ENCODE data around the gene NCAM1. TPM values are rescaled to one million over a fixed set of nuclear protein-coding genes. Genes with fewer than 3 reads are reported as not detected.

NCAM1 gene
- total RNA-seq, 1 experiment from 2014 or later, result 12.0 TPM

- intact Hi-C loops (cut with micrococcal nuclease; ENCODE audit: unreplicated experiment), result no loop called here
- Histone ChIP-seq H3K27ac (ENCODE audit: low read depth, low read length, poor library complexity, severe bottlenecking) (no peak overlapping the region), H3K36me3 (ENCODE audit: insufficient read depth, low read length, poor library complexity, severe bottlenecking) (no peaks in the 10 kb centered on the region), H3K4me1 (ENCODE audit: insufficient read depth, low read length, poor library complexity, severe bottlenecking) (no peaks in the 10 kb centered on the region), H3K9me3 (ENCODE audit: low read depth, low read length, poor library complexity, severe bottlenecking) (no peaks in the 10 kb centered on the region), H3K27me3 (replicated peaks; ENCODE audit: insufficient read depth, low read depth, low read length, poor library complexity) (no peaks in the 10 kb centered on the region), H3K4me3 (ENCODE audit: low read depth, low read length, poor library complexity, severe bottlenecking) (no peak overlapping the region)
- DNase-seq (ENCODE audit: low spot score), result no peak
- no TSS peak for BruUV-seq (replicated peaks)
- TF ChIP-seq EZH2 (IDR thresholded peaks at IDR 0.05; ENCODE audit: borderline replicate concordance, low read depth, low read length, poor library complexity, severe bottlenecking), result no peak
- ChIA-PET POLR2A (ENCODE audit: low non-redundant PET) (no interaction called here), CTCF (no interaction called here)
These were observed 177.5 kb downstream of the NCAM1 start for GRCh38 chr11:113138731-113139130.

GRCh38 chr11:113141010-113141409, 179.8 kb downstream of the NCAM1 start:
- Histone ChIP-seq H3K9me3 (ENCODE audit: low read depth, low read length, poor library complexity, severe bottlenecking) (no peaks in the 10 kb centered on the region), H3K27ac (ENCODE audit: low read depth, low read length, poor library complexity, severe bottlenecking) (no peak overlapping the region), H3K4me3 (ENCODE audit: low read depth, low read length, poor library complexity, severe bottlenecking) (no peak overlapping the region), H3K27me3 (replicated peaks; ENCODE audit: insufficient read depth, low read depth, low read length, poor library complexity) (no peaks in the 10 kb centered on the region), H3K36me3 (ENCODE audit: insufficient read depth, low read length, poor library complexity, severe bottlenecking) (no peaks in the 10 kb centered on the region), H3K4me1 (ENCODE audit: insufficient read depth, low read length, poor library complexity, severe bottlenecking) (no peaks in the 10 kb centered on the region)
- TF ChIP-seq EZH2 (IDR thresholded peaks at IDR 0.05; ENCODE audit: borderline replicate concordance, low read depth, low read length, poor library complexity, severe bottlenecking) (no peak), CTCF (conservative IDR thresholded peaks at IDR 0.05; ENCODE audit: low read depth, low read length) (no peak)
- intact Hi-C loops (cut with micrococcal nuclease; ENCODE audit: unreplicated experiment), result no loop called here
- CTCF ChIA-PET, result interaction anchor here (0.5 kb wide), 1 partner anchor 114 kb away, joined by 6 read pairs; no protein-coding TSS in a partner anchor
- no TSS peak for BruUV-seq (replicated peaks)
- no peak for DNase-seq (ENCODE audit: low spot score)
- POLR2A ChIA-PET (ENCODE audit: low non-redundant PET), result no interaction called here

GRCh38 chr11:113142508-113142907, 181.3 kb downstream of the NCAM1 start:
- TF ChIP-seq EZH2 (IDR thresholded peaks at IDR 0.05; ENCODE audit: borderline replicate concordance, low read depth, low read length, poor library complexity, severe bottlenecking) (no peak), CTCF (conservative IDR thresholded peaks at IDR 0.05; ENCODE audit: low read depth, low read length) (no peak)
- DNase-seq (ENCODE audit: low spot score), result no peak
- no peaks in the 10 kb centered on the region for H3K4me1 ChIP-seq (ENCODE audit: insufficient read depth, low read length, poor library complexity, severe bottlenecking)
- ChIA-PET POLR2A (ENCODE audit: low non-redundant PET) (no interaction called here), CTCF (interaction anchor here (0.5 kb wide), 1 partner anchor 413 kb away, joined by 6 read pairs; no protein-coding TSS in a partner anchor)
- intact Hi-C loops (cut with micrococcal nuclease; ENCODE audit: unreplicated experiment), result no loop called here
- no peak overlapping the region for H3K27ac ChIP-seq (ENCODE audit: low read depth, low read length, poor library complexity, severe bottlenecking)
- BruUV-seq (replicated peaks), result no TSS peak
- H3K4me3 ChIP-seq (ENCODE audit: low read depth, low read length, poor library complexity, severe bottlenecking), result no peak overlapping the region
- no peaks in the 10 kb centered on the region for H3K36me3 ChIP-seq (ENCODE audit: insufficient read depth, low read length, poor library complexity, severe bottlenecking)
- no peaks in the 10 kb centered on the region for H3K27me3 ChIP-seq (replicated peaks; ENCODE audit: insufficient read depth, low read depth, low read length, poor library complexity)
- no peaks in the 10 kb centered on the region for H3K9me3 ChIP-seq (ENCODE audit: low read depth, low read length, poor library complexity, severe bottlenecking)

GRCh38 chr11:113147249-113147648, 186.0 kb downstream of the NCAM1 start:
- Histone ChIP-seq H3K27me3 (replicated peaks; ENCODE audit: insufficient read depth, low read depth, low read length, poor library complexity) (no peaks in the 10 kb centered on the region), H3K9me3 (ENCODE audit: low read depth, low read length, poor library complexity, severe bottlenecking) (no peaks in the 10 kb centered on the region), H3K36me3 (ENCODE audit: insufficient read depth, low read length, poor library complexity, severe bottlenecking) (no peaks in the 10 kb centered on the region), H3K4me1 (ENCODE audit: insufficient read depth, low read length, poor library complexity, severe bottlenecking) (no peaks in the 10 kb centered on the region), H3K27ac (ENCODE audit: low read depth, low read length, poor library complexity, severe bottlenecking) (no peak overlapping the region), H3K4me3 (ENCODE audit: low read depth, low read length, poor library complexity, severe bottlenecking) (no peak overlapping the region)
- TF ChIP-seq CTCF (conservative IDR thresholded peaks at IDR 0.05; ENCODE audit: low read depth, low read length) (no peak), EZH2 (IDR thresholded peaks at IDR 0.05; ENCODE audit: borderline replicate concordance, low read depth, low read length, poor library complexity, severe bottlenecking) (no peak)
- no peak for DNase-seq (ENCODE audit: low spot score)
- no TSS peak for BruUV-seq (replicated peaks)
- ChIA-PET POLR2A (ENCODE audit: low non-redundant PET) (interaction anchor here (0.6 kb wide), 2 partner anchors 37 to 114 kb away, joined by 3 read pairs; no protein-coding TSS in a partner anchor), CTCF (interaction anchor here (0.6 kb wide), 1 partner anchor 1583 kb away, joined by 3 read pairs; no protein-coding TSS in a partner anchor)
- intact Hi-C loops (cut with micrococcal nuclease; ENCODE audit: unreplicated experiment), result no loop called here
